GM10266 (cell line): ENCODE measurements around the gene SOX13.

ENCODE experiments used
- DNase-seq: peaks from one replicate; pipeline ENCODE4 v3.0.0; 2012; ENCODE audit errors: extremely low spot score
- TF ChIP-seq, protein P1 (sequence below): IDR thresholded peaks from 2 replicates; pipeline ENCODE4 v1.5.1; 2012; ENCODE audit warnings: mild to moderate bottlenecking, low read depth; ENCODE audit not compliant: control insufficient read depth, insufficient read depth; ENCODE audit errors: missing control alignments

The SOX13 gene

DNA sequence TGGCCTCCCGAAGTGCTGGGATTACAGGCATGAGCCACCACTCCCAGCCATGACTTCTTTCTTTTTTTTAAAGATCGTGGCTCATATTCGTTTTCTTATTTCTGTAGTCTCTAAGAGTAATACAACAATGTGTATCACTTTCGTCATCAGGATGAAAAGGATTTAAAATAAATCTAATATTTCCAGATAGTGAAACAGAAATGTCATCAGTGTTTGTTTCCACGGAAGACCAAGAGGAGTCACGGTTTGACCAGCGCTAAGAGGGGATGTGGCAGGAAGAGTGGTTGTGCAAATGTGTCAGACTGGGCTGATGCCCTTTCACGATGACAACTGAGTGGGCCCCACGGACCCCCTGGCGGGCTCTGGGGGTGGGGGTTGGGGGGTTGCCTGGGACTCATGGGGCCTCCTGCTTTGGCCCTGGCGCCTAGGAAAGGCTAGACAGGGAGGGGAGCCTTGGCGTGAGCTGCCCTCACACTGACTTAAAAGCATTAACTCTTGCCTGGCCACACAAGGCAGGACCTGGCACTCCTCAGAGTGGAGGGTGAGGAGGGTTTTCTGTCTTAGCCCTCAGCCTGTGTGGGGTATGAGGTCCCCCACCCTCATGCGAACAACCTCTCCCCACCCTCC lies 8.4 kb downstream of the SOX13 start:
- no peak for DNase-seq
- TF ChIP-seq, protein P1, sequence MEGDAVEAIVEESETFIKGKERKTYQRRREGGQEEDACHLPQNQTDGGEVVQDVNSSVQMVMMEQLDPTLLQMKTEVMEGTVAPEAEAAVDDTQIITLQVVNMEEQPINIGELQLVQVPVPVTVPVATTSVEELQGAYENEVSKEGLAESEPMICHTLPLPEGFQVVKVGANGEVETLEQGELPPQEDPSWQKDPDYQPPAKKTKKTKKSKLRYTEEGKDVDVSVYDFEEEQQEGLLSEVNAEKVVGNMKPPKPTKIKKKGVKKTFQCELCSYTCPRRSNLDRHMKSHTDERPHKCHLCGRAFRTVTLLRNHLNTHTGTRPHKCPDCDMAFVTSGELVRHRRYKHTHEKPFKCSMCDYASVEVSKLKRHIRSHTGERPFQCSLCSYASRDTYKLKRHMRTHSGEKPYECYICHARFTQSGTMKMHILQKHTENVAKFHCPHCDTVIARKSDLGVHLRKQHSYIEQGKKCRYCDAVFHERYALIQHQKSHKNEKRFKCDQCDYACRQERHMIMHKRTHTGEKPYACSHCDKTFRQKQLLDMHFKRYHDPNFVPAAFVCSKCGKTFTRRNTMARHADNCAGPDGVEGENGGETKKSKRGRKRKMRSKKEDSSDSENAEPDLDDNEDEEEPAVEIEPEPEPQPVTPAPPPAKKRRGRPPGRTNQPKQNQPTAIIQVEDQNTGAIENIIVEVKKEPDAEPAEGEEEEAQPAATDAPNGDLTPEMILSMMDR = no peak

DNA sequence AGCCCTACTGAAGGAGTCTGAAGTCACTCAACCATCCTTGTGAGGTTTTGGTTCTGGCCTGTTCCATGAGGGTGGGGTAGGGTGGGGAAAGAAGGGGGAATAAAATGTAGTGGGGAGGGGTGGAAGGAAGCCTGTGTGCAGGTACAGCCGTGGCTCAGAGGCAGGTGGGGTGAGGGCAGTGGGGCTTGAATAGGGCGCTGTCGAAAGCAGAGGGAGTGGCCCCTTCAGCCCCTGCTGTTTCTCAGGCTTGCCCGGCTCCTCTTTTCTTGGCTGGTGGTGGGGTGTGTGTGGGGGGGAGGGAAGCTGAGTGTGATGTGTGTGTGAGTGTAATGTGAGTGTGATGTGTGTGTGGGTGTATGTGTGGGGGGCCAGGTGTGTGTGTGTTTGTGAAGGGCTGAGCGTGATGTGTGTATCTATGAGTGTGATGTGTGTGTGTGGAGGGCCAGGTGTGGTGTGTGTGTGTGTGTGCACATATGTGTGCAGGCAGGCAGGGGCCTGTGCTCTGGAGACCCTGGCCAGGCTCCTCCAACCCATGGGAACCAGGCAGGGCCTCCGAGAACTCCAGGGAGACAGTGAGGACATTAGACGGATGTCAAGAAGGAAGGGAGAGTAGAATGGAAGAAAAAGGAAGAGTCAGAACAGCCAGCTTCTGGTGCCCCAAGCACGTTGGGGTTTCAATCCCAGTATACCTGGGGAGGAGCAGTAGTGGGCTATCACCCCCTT lies 9.0 kb downstream of the SOX13 start:
- DNase-seq = no peak
- TF ChIP-seq, protein P1 = no peak

DNA sequence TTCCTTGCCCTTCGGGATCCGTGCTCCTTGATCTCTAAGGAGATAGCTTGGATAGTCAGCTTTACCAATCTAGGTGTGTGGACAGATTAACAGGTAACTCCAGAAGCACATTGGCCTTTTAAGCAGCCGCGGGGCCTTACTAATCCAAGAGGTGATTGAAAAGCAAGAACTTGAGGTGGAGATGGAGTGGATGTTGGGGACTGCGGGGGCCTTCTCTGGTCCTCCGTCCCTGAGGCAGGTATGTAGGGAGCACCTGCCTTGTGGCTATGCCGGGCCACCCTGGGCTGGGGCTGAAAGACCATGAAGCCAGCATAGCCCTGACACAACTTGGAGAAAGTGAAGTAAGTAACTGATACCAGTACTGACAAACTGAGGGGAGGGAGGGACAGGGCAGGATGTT lies 10.6 kb downstream of the SOX13 start:
- TF ChIP-seq, protein P1 = no peak
- no peak for DNase-seq

DNA sequence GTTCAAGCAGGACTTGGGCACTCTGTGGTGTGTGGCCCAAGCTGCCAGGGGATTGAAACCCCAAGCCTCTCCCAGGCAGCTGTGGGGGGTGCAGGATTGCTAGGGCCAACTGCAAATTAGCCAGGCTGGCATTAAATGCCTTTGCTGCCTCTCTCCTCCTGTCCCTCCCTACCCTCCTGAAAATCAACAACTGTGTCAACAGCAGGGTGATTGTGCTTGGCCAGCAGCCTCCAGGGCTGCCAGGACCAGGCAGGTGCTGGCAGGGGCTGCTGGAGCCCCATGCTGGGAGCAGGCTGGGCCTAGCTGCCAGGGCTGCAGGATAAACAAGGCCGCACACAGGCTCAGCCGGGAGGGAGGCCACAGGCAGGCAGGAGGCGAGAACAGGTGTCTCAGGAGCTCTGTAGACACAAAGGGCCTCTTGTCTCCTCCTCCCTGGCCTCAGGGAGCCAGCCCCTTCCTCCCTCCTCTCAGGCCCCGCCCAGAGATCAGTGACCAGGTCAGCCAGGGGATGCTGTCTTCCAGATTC lies 11.4 kb downstream of the SOX13 start:
- DNase-seq = no peak
- TF ChIP-seq, protein P1 = no peak

DNA sequence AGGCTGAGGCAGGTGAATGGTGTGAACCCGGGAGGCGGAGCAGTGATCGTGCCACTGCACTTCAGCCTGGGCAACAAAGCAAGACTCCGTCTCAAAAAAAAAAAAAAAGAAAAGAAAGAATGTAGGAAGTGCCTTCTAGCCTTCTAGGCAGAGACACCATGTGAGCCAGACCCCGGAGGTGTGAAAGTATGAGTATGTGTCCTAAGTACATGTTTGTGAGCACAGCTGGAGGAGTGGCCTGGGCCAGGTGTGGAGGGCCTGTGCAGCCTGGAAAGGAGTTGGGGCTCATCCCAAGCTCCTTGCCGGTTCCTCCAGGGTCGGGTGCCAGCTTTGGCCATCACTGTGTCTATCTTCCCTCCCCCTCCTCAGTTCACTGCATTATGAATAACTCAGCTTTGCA lies 13.0 kb downstream of the SOX13 start:
- no peak for DNase-seq
- TF ChIP-seq, protein P1 = no peak

DNA sequence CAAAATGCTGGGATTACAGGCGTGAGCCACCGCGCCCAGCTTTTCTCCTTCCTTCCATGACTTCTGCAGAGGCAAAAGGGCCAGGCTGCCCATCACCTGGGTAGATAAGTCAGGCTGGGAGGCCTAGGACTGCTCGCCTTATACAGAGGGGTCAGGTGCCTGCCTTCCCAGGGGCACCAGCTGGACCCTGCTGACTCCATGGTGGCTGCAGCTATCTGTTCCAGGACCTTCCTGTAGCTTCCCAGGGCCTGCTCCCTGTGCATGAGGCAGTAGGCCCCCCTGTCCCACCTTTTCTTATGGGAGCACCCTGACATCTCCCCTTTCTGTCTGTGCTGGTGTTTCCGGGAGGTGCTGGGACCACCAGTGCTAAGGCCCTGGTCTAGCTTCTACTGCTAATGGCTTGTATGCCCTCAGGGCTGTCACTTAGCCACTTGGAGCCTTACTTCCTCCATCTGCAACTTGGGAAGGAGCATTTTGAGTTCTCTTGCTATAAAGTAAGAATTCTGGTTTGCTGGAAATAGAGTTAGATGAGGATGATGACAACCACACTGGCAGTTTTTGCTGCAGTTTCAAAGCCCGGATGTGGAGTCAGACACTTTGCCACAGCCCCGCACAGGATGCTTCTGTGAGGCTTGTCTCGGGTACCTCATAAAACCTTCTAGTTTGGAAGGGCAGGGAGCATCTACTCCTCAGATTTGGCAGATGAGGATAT lies 14.4 kb downstream of the SOX13 start:
- no peak for DNase-seq

More for the DNA sequence above, 14.4 kb downstream of the SOX13 start:
- TF ChIP-seq, protein P1 = no peak
